H1 (cell line): ENCODE measurements around the gene TSPAN9. TPM values are rescaled to one million over a fixed set of nuclear protein-coding genes. Genes with fewer than 3 reads are reported as not detected.

Source experiments
- CTCF ChIA-PET: fragments of 300-600 bp; sonication (Branson Sonifier 250); formaldehyde crosslinking; loops from one replicate; lab custom pipeline; 2021; ENCODE audit not compliant: partially characterized antibody; lab: Charles Lee
- POLR2A ChIA-PET: fragments of 300-600 bp; sonication (Branson Sonifier 250); formaldehyde crosslinking; loops from one replicate; lab custom pipeline; 2021; ENCODE audit warnings: inconsistent platforms; ENCODE audit not compliant: partially characterized antibody; lab: Charles Lee
- DNase-seq, 2 experiments: peaks; one replicate each; pipeline versions ENCODE4 v3.0.0 to v3.0.0-alpha.2; 2010 to 2022; ENCODE audit warnings: low spot score in 2 of 2, low read depth in 1 of 2, mixed read lengths in 1 of 2
- FAIRE-seq: peaks from 2 replicates; lab custom pipeline; 2011; peaks lifted over from hg19 to GRCh38; lab: Jason Lieb, UNC
- H2AFZ ChIP-seq: 2 replicates; pipeline ENCODE4 v1.8.1; 2012; ENCODE audit warnings: low read length, inconsistent platforms
- H2AK5ac ChIP-seq: 2 replicates; pipeline ENCODE4 v1.6.1; 2013; ENCODE audit warnings: low read depth, low read length
- H2BK120ac ChIP-seq: replicated peaks from 2 replicates; pipeline ENCODE3; 2013; ENCODE audit warnings: low read depth, low read length, inconsistent platforms
- H2BK12ac ChIP-seq: 2 replicates; pipeline ENCODE4 v1.6.1; 2013; ENCODE audit warnings: low read depth, low read length
- H2BK15ac ChIP-seq: 2 replicates; pipeline ENCODE4 v1.6.1; 2013; ENCODE audit warnings: low read length
- H2BK20ac ChIP-seq: 2 replicates; pipeline ENCODE4 v1.6.1; 2013; ENCODE audit warnings: low read length
- H2BK5ac ChIP-seq: 2 replicates; pipeline ENCODE4 v1.6.1; 2013; ENCODE audit warnings: low read depth, low read length
- H3K14ac ChIP-seq: 2 replicates; pipeline ENCODE4 v1.6.1; 2013; ENCODE audit warnings: inconsistent platforms; ENCODE audit not compliant: insufficient read length
- H3K18ac ChIP-seq: 2 replicates; pipeline ENCODE4 v1.6.1; 2013; ENCODE audit warnings: low read length; ENCODE audit errors: extremely low read depth
- H3K23ac ChIP-seq: 2 replicates; pipeline ENCODE4 v1.6.1; 2013; ENCODE audit warnings: inconsistent platforms; ENCODE audit not compliant: insufficient read length
- H3K23me2 ChIP-seq: 2 replicates; pipeline ENCODE4 v1.6.1; 2013; ENCODE audit warnings: low read depth, low read length
- H3K27ac ChIP-seq: 2 replicates; pipeline ENCODE4 v1.6.1; 2011; ENCODE audit warnings: low read depth, low read length, inconsistent platforms
- H3K27me3 ChIP-seq, 4 experiments: replicated peaks in 1 of 4; 1 replicate in 1 of 4; 2 replicates in 3 of 4; pipeline versions ENCODE4 v1.6.1 to v1.8.1; 2011 to 2013; ENCODE audit warnings: low read length in 3 of 4, mild to moderate bottlenecking in 3 of 4, inconsistent platforms in 2 of 4, mixed read lengths in 2 of 4, moderate library complexity in 1 of 4; ENCODE audit not compliant: control insufficient read depth in 3 of 4, insufficient read depth in 3 of 4; ENCODE audit errors: extremely low read depth in 1 of 4
- H3K36me3 ChIP-seq, 4 experiments: 2 replicates each; pipeline versions ENCODE4 v1.6.1 to v1.8.1; 2011 to 2013; ENCODE audit warnings: mild to moderate bottlenecking in 4 of 4, low read length in 3 of 4, moderate library complexity in 2 of 4, control low read depth in 1 of 4, inconsistent platforms in 1 of 4; ENCODE audit not compliant: insufficient read depth in 4 of 4, control insufficient read depth in 2 of 4
- H3K4ac ChIP-seq: replicated peaks from 2 replicates; pipeline ENCODE3; 2013; ENCODE audit warnings: low read length, low read depth, mixed read lengths, inconsistent platforms; ENCODE audit not compliant: insufficient read length
- H3K4me1 ChIP-seq, 4 experiments: replicated peaks in 1 of 4; 1 replicate in 1 of 4; 2 replicates in 3 of 4; pipeline versions ENCODE4 v1.6.1 to v1.8.1; 2011 to 2013; ENCODE audit warnings: low read length in 3 of 4, inconsistent platforms in 2 of 4, mixed read lengths in 1 of 4; ENCODE audit not compliant: insufficient read depth in 4 of 4, control insufficient read depth in 3 of 4
- H3K4me2 ChIP-seq, 2 experiments: 2 replicates each; pipeline versions ENCODE4 v1.6.1 to v1.8.1; 2011 to 2013; ENCODE audit warnings: low read depth in 2 of 2, low read length in 2 of 2, control low read depth in 1 of 2, inconsistent platforms in 1 of 2, mild to moderate bottlenecking in 1 of 2; ENCODE audit not compliant: insufficient read depth in 1 of 2
- H3K4me3 ChIP-seq, 4 experiments: fragments of 200-600, 300-600 bp in 1 of 4; sonication (generic), shearing (Covaris generic), sonication (Bioruptor Twin) in 1 of 4; 2 replicates each; pipeline versions ENCODE4 v1.5.1 to v1.8.1; 2011 to 2016; ENCODE audit warnings: low read length in 4 of 4, low read depth in 3 of 4, control low read depth in 2 of 4, inconsistent platforms in 2 of 4, mild to moderate bottlenecking in 2 of 4, mixed read lengths in 1 of 4, moderate library complexity in 1 of 4; ENCODE audit not compliant: insufficient read depth in 2 of 4; ENCODE audit errors: extremely low read depth in 1 of 4
- H3K56ac ChIP-seq: replicated peaks from 2 replicates; pipeline ENCODE3; 2013; ENCODE audit warnings: low read depth, mild to moderate bottlenecking, mixed read lengths, low read length, inconsistent platforms; ENCODE audit not compliant: insufficient read length
- H3K79me1 ChIP-seq: 2 replicates; pipeline ENCODE4 v1.6.1; 2013; ENCODE audit warnings: low read depth, low read length, control low read depth
- H3K79me2 ChIP-seq, 2 experiments: 2 replicates each; pipeline versions ENCODE4 v1.6.1 to v1.8.1; 2012 to 2013; ENCODE audit warnings: low read length in 2 of 2, mild to moderate bottlenecking in 2 of 2, inconsistent platforms in 1 of 2; ENCODE audit not compliant: insufficient read depth in 2 of 2, control insufficient read depth in 1 of 2
- H3K9ac ChIP-seq, 4 experiments: replicated peaks in 1 of 4; 1 replicate in 1 of 4; 2 replicates in 3 of 4; pipeline versions ENCODE4 v1.6.1 to v1.8.1; 2011 to 2013; ENCODE audit warnings: low read depth in 3 of 4, low read length in 3 of 4, control low read depth in 2 of 4, mild to moderate bottlenecking in 2 of 4, moderate library complexity in 2 of 4, inconsistent platforms in 1 of 4; ENCODE audit errors: extremely low read depth in 1 of 4
- H3K9me3 ChIP-seq, 2 experiments: 2 replicates each; pipeline versions ENCODE4 v1.6.1 to v1.8.1; 2012 to 2013; ENCODE audit warnings: mild to moderate bottlenecking in 2 of 2, moderate library complexity in 2 of 2, control low read depth in 1 of 2, inconsistent platforms in 1 of 2, low read depth in 1 of 2, low read length in 1 of 2, mixed read lengths in 1 of 2; ENCODE audit not compliant: insufficient read depth in 2 of 2
- H4K20me1 ChIP-seq, 2 experiments: replicated peaks in 1 of 2; 2 replicates each; pipeline versions ENCODE3 to v1.8.1; 2011 to 2013; ENCODE audit warnings: inconsistent platforms in 2 of 2, low read length in 2 of 2, mild to moderate bottlenecking in 1 of 2; ENCODE audit not compliant: insufficient read depth in 2 of 2, control insufficient read depth in 1 of 2
- H4K5ac ChIP-seq: 2 replicates; pipeline ENCODE4 v1.6.1; 2013; ENCODE audit warnings: low read length, low read depth, mixed read lengths, inconsistent platforms; ENCODE audit not compliant: insufficient read length
- H4K8ac ChIP-seq: 2 replicates; pipeline ENCODE4 v1.8.0; 2013; ENCODE audit warnings: mild to moderate bottlenecking, moderate library complexity, low read length, inconsistent platforms; ENCODE audit not compliant: insufficient read depth; ENCODE audit errors: extremely low read depth
- H4K91ac ChIP-seq: replicated peaks from 2 replicates; pipeline ENCODE3; 2013; ENCODE audit warnings: low read length, mixed read lengths, inconsistent platforms; ENCODE audit not compliant: insufficient read length
- BCL11A ChIP-seq, 2 experiments: IDR thresholded peaks; one replicate each; pipeline ENCODE4 v1.6.1; 2011; ENCODE audit warnings: low read depth in 2 of 2, low read length in 2 of 2, mild to moderate bottlenecking in 2 of 2
- WGBS, 2 experiments: shearing (Covaris generic) in 1 of 2; methylation state at CpG; one replicate each; pipeline versions ENCODE4 v1.1.6 to v1.1.7; 2013 to 2015; ENCODE audit warnings: low lambda C conversion rate in 2 of 2, mixed read lengths in 2 of 2, inconsistent platforms in 1 of 2, low coverage in 1 of 2, missing lambda C conversion rate in 1 of 2; ENCODE audit not compliant: insufficient replicate concordance in 2 of 2, insufficient coverage in 1 of 2, insufficient read length in 1 of 2; ENCODE audit errors: extremely low coverage in 1 of 2, missing lambda C conversion rate in 1 of 2; 5-methylcytosine and 5-hydroxymethylcytosine counted together
- polyA plus RNA-seq, 7 experiments: library from polyadenylated mRNA; depleted of rRNA in 3 of 7; stranded (reverse) in 5 of 7; unstranded in 2 of 7; fragments of >200 nt in 5 of 7; fragments of 200-250 nt in 2 of 7; gene quantifications; 1 replicate in 5 of 7; 2 replicates in 1 of 7; 4 replicates in 1 of 7; pipeline versions ENCODE4 v1.2.1 to v1.2.3, GENCODE V29; 2011 to 2013; ENCODE audit warnings: missing spikeins in 2 of 7, mixed read lengths in 2 of 7
- total RNA-seq: library from RNA; stranded (reverse); fragmentation: NEBNext Ultra II Directional; extraction: Animal tissue kit (Norgen Biotek cat#: 25700); gene quantifications from 2 replicates; pipeline ENCODE4 v1.2.1, GENCODE V29; 2021

TSPAN9 gene
- total and polyA plus RNA-seq, 2 of the 8 experiments (the other 6 are each of a cell fraction or from before 2014, with no cell fraction given) = 11.5 to 29.1 TPM

GRCh38 chr12:3185260-3185870 lies 108.2 kb downstream of the TSPAN9 start:
- Histone ChIP-seq H3K27ac (no peak overlapping the region), H3K4me2 (no peak overlapping the region)
- no peak for DNase-seq
- no peak for TF ChIP-seq BCL11A (IDR thresholded peaks at IDR 0.05; ENCODE audit: low read depth in 2 of 2, low read length in 2 of 2)

More at GRCh38 chr12:3185260-3185870, 108.2 kb downstream of the TSPAN9 start:
- H3K27me3 ChIP-seq = no peaks in the 10 kb centered on the region
- H2BK15ac ChIP-seq = no peak overlapping the region
- no peaks in the 10 kb centered on the region for H3K36me3 ChIP-seq
- no peak overlapping the region for H3K23ac ChIP-seq
- H4K91ac ChIP-seq = no peak overlapping the region
- peaks cover 0 to 3% of the 10 kb centered on the region in 2 experiments for H4K20me1 ChIP-seq
- no peak overlapping the region; the same call in 1 of the 2 replicates for H4K8ac ChIP-seq
- peaks cover 5% of the 10 kb centered on the region for H3K79me1 ChIP-seq
- H3K14ac ChIP-seq = no peak overlapping the region
- H3K4me1 ChIP-seq = peaks cover 0 to 5% (median 0%) of the 10 kb centered on the region in 4 experiments; a peak in 2 of 7 replicates
- H2AK5ac ChIP-seq = 0 out of 2 replicates have a peak overlapping the region, but pooled peaks have one; percentile 5
- WGBS, 2 experiments = 81% methylated on average over 11 of the region's 11 CpGs; no CpG with 5 or more reads in 1 of the 2 experiments
- peak overlapping the region; percentile 45 for H3K4ac ChIP-seq
- H3K9me3 ChIP-seq = no peaks in the 10 kb centered on the region
- no peak overlapping the region for H2BK5ac ChIP-seq
- H3K18ac ChIP-seq = no peak overlapping the region
- H2BK12ac ChIP-seq = no peak overlapping the region
- no peak overlapping the region for H3K56ac ChIP-seq
- CTCF ChIA-PET = interaction anchor here (0.6 to 12.7 kb wide), 12 partner anchors 8 to 241 kb away, joined by 3 to 83 read pairs (median 6); no protein-coding TSS in a partner anchor
- H3K79me2 ChIP-seq = no peaks in the 10 kb centered on the region
- no peak overlapping the region for H3K9ac ChIP-seq
- H3K4me3 ChIP-seq = no peak overlapping the region
- H3K23me2 ChIP-seq = no peaks in the 10 kb centered on the region
- H2BK120ac ChIP-seq = no peak overlapping the region
- no peak overlapping the region for H2AFZ ChIP-seq
- no peak overlapping the region for H2BK20ac ChIP-seq
- H4K5ac ChIP-seq = no peak overlapping the region
- FAIRE-seq = no peak
- POLR2A ChIA-PET = interaction anchor here (0.5 to 2.5 kb wide), 4 partner anchors 8 to 131 kb away, joined by 3 to 8 read pairs (median 3); no protein-coding TSS in a partner anchor
